ENCODE data around the gene SRPK3. TPM values are rescaled to one million over a fixed set of nuclear protein-coding genes. Genes with fewer than 3 reads are reported as not detected.
A peak's percentile ranks its signal among the peaks of the same experiment; 100 is the strongest.
"Not testable (repeated sequence)": the region's sequence is repeated elsewhere in the genome, so short reads cannot be mapped to it uniquely, and the experiment has no call there.

SRPK3 gene
- total RNA-seq, 1 experiment from 2014 or later: 1.1 TPM

DNA sequence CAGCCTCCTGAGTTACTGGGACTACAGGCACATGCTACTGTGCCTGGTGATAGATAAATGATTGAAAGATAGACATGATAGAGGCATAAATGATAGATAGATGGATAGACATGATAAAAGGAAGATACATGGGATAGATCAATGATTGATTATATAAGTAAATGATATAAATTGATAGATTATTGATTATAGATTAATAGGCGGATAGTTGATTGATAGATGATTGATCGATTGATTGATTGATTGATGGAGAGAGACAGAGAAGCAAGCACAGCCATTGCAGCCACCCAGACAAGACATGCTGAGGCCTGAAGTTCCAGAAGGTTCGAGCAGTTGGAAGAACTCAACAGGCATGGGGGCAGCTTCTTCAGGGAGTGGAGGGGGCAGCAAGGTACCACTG, 34.5 kb upstream of the SRPK3 start:
- DNase-seq (ENCODE audit: low spot score): no peak

DNA sequence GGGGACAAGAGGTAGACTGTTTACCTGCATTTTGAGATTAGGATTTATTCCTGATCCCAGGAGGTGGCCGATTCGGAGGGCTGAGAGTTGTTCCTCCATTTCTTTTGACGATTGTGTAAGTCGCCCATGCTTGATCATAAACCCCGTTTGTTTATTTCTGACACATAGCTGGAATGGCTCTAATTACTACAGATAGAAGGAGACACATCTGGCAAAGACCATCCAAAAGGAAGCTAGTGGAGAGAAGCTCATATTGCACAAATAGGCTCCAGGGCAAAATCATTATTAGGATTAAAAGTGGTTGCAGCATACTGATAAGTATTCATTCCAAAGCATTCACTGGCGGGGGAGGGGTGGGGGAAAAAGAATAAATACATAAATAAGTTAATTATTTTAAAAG, 33.9 kb upstream of the SRPK3 start:
- DNase-seq (ENCODE audit: low spot score): not testable (repeated sequence)

DNA sequence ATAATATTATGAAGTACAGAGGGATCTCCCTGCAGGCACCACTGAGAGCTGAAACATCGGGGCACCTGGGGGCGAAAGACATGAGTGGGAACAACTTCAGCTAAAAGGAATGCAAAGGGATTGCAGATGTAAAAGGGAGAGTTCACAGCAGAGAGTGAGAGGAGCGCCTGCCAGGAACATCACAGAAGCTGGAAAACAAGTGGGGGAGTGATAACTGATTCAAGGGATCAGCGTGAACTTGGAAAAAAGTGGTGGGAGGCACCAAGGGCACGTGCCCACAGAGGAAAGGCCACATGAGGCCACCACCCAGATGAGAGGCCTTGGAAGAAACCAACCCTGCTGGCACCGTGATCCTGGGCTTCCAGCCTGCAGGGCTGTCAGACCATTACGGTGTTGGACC, 31.8 kb upstream of the SRPK3 start:
- not testable (repeated sequence) for DNase-seq (ENCODE audit: low spot score)

DNA sequence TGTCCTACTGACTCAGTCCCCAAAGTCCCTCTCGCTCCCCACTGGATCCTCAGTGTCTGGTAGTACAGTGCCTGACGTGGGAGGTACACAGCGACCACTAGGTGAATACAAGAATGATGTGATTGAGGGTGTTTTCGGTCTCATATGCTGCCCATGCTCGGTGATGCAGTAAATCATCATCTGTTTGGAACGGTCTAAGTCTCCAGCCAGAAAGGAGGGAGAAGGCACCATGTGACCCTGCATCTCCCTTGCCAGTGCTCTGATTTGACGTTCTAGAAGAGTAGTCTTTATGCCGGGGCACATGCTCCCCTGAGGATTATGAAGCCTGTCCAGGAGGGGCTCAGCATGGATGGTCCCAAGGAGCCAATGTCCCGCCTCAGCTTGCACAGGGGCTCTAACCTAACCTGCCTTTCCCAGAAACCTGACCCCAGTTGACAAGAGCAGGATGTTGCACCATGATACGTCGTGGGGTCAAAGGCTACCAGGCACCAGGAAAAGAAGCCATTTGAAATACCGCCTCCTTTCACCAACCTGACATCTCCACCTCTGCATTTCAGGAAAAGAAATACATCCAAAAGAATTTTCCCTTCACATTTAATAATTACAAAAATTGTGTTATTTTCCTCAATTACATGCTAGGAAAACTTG, 30.6 kb upstream of the SRPK3 start:
- DNase-seq (ENCODE audit: low spot score): no peak

DNA sequence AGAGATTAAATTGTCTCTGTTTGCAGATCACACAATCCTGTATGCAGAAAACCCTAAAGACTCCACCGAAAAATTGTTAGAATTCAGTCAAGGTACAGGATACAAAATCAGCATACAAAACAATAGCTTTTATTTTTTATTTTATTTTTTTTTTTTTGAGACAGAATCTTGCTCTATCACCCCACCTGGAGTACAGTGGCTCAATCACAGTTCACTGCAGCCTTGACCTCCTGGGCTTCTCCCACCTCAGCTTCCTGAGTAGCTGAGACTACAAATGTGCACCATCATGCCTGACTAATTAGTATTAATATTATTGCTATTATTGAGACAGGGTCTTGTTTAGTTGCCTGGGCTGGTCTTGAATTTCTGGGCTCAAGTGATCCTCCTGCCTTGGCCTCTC, 25.7 kb upstream of the SRPK3 start:
- peak; percentile 14 for DNase-seq (ENCODE audit: low spot score)

DNA sequence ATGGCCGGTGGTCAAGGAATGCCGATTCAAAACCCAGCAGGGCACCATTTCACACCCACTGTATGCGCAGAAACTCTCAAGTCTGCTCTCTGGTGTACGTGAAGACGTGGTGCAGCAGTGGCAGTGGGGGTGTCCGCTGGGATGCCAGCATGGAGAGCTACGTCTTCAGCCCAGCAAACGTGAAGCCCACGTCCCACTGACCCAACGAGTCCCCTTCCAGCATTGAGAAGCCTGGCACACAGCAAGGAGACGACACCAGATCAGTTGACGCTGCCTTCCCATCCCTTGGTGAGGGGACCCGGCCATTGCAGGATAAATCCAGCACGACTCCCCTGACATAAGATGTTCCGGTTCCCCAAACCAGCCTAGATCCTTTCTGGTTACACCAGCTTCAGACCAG, 19.0 kb upstream of the SRPK3 start:
- DNase-seq (ENCODE audit: low spot score): no peak

DNA sequence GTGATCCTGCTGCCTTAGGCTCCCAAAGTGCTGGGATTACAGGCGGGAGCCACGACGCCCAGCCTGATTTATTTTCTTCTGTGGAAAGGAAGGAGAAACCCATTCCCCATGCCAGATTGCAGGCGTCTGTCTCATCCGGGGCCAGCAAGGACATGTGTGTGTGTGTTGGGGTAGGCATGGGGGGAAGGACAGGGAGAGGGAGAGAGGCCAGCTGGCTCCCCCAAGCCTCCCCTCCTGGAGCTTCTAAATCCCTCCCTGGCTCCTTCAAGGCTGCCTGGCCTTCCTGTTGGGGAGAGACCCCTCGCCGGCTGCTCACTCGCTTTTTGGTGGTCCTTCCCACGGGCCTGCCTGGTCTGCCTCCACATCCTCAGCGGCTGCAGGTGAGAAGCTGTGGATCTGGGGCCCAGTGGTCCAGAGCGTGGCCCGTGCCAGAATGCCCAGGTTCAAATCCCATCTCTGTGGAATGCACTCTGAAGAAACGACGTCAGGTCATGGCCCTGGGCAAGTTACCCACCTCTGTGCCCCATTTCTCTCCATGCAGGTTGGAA, 18.1 kb upstream of the SRPK3 start:
- DNase-seq (ENCODE audit: low spot score): no peak

DNA sequence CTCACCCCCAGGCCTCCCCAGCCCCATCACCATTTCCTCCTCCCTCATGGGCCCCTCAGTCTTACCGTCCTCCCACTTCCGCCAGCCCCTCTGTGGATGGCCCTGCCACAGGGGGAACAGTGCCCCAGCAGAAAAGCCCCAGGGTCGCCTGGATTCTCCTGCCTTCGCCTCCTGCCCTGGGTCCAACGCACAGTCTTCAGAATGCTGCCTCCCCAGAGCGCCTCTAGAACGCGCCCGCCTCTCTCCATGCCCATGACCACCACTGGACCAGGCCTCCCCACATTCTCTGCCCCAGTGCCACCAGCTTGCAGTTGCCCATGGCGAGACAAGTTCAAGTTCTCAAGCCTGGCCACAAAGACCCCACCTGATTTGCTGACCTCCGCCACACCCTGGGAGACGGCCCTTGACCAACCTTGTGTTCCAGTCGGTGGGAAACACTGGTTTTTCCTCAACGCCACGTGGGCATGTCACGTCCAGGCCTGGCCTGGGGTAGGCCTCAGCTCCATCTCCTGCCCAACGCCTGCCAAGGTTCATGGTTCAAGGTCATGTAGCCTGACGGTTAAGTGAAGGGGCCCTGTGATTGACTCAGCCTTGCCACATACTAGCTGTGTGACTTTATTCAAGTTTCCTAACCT, 17.4 kb upstream of the SRPK3 start:
- no peak for DNase-seq (ENCODE audit: low spot score)

DNA sequence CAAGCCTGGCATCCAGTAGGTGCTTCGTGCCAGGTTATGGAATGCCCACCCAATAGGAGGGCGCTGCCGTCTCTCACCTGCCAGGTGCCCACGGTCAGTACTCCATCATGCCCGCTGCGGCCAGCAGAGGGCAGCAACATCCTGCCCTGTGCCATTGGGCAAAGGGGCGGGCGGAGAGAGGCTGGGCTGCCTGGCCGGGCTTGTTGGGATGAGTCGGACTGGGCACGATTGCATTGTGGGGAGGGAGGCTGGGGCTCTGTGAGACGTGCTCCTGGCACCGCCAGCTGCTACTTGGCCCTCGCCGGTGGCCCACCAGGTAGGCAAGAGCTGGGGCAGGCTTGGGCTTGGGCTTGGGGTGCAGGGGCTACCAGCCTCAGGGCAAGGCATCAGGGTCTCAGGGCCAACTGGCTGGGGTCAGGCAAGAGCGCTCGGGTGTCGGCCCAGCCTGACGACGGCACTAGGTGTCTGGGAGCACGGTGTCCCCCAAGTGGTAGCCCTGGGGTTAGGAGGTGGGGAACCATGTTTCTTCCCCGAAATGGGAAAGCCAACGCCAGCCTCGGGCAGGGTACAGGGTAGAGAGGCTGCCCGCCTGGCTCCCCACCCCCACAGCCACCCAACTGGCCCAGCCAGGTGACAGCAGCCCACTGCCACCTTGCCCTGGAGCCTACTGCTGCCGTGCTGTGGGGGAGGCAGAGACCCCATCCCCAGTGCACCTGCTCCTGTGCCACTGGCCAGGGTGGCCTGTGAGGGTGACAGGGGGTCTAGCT, 16.7 kb upstream of the SRPK3 start, which contains the start of gene PLXNB3:
Gene PLXNB3, plus strand, starts transcription at position 261 of the 767 bp plus-strand sequence. CDS start 1,287 bp downstream, outside the sequence.
- peak; percentile 96 for DNase-seq (ENCODE audit: low spot score)

DNA sequence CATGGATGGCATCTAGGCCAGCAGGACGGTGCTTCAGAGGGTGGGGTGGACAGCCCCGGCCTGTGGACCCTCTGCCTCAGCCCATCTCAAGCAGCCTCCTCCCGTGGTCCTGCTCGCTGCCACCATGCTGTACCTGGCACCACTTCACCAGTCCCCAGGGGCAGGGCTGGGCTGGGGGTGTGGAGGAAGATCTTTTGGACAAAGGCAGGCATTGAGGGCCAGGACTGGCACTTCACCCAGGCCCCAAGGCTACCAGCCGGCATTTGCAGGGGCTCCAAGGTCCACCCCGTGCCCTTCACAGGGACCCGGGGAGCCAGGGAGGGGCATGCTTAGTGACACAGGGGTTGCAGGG, 16.1 kb upstream of the SRPK3 start:
- DNase-seq (ENCODE audit: low spot score): no peak

DNA sequence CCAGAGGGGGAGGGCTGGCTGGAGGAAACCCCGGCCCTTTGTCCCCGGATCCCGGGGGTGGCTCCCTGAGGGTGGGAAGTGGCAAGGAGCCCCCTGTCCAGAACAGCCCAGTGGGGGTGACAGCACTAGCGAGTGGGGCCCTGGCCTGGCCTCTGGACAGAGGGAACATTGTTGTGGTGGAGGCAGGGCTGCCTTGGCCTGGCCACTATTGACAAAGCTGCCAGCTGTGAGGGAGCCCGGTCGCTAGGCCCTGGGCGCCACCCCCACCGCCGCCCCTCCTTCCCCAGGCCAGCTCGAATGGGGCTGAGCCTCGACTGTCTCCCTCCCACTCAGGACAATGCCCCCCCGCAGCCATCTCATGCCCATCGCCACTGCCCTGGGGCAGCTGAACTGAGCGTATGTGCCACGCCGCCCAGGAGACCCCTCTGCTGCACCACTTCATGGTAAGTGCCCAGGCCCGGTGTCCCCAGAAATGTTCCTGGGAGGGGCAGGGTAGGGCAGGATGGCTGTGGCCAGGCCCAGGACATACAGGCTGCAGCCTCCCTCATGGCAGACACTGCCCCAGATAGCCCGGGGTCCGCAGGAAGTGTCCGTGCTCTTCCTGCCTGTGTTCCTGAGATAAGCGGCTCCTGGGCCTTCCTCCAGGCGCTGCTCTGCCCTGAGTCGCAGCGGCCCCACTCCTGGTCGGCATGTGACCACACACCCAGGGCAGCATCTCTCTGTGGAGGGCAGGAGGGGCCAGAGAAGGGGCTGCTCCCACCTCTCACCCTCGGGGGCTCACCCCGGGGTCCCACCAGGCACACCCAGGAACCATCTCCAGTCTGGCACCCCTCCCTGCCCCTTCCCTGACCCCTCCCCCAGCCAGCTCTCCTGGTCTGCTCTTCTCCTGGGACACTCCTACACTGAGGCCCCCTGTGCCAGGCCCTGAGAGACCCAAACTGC, 15.4 kb upstream of the SRPK3 start:
- peak; percentile 44 for DNase-seq (ENCODE audit: low spot score)

DNA sequence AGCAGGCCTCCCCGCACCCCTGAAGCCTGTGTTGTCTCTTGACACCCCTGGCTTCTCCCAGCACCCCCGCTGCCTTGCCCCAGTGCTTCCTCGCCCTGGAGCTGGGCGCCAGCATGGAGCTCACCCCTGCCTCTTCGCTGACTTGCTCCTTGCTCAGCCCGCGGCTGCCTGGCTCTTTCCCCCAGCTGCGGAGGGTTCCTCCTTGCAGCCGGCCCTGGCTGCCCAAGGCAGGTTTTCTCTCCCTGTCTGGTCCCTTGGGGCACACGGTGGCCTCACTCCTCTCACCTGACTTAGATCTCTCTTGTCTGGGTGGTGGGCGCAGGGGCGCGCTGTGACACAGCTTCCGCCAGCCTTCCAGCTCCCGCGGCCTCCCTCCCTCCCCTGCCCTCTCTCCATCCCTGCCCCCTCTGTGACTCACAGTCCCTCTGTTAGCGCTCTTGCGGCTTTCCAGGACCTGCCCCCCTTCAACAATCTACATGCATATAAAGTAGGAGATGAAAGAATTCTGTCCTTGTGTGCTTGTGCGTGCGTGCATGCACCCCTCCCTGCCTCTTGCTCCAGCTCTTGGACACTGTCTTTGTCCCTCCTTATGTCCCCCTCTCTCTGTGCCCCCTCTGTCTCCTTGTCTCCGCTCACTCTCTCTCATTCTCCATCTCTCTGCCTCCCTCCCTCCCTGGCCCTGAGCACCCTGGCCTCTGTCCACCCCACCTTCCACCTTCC, 14.6 kb upstream of the SRPK3 start:
- DNase-seq (ENCODE audit: low spot score): peak; percentile 58

DNA sequence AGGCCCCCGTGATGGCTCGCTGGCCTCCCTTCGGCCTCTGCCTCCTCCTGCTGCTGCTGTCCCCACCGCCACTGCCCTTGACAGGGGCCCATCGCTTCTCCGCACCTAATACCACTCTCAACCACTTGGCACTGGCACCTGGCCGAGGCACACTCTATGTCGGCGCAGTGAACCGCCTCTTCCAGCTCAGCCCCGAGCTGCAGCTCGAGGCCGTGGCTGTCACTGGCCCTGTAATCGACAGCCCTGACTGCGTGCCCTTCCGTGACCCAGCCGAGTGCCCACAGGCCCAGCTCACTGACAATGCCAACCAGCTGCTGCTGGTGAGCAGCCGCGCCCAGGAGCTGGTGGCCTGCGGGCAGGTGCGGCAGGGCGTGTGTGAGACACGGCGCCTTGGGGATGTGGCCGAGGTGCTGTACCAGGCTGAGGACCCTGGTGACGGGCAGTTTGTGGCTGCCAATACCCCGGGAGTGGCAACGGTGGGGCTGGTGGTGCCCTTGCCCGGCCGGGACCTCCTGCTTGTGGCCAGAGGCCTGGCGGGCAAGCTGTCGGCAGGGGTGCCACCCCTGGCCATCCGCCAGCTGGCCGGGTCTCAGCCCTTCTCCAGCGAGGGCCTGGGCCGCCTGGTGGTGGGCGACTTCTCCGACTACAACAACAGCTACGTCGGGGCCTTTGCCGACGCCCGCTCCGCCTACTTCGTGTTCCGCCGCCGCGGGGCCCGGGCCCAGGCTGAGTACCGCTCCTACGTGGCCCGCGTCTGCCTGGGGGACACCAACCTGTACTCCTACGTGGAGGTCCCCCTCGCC, 13.8 kb upstream of the SRPK3 start:
- DNase-seq (ENCODE audit: low spot score): no peak

DNA sequence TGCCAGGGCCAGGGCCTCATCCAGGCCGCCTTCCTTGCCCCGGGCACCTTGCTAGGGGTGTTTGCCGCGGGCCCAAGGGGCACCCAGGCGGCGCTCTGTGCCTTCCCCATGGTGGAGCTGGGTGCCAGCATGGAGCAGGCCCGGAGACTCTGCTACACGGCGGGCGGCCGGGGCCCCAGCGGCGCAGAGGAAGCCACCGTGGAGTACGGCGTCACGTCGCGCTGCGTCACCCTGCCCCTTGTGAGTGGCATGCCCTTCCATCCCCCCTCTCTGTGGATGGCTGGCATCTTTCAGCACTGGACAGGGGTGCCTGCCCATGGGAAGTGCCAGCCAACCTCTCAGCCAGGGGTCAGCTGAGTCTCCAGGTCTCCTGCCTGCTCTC, 13.2 kb upstream of the SRPK3 start:
- no peak for DNase-seq (ENCODE audit: low spot score)

DNA sequence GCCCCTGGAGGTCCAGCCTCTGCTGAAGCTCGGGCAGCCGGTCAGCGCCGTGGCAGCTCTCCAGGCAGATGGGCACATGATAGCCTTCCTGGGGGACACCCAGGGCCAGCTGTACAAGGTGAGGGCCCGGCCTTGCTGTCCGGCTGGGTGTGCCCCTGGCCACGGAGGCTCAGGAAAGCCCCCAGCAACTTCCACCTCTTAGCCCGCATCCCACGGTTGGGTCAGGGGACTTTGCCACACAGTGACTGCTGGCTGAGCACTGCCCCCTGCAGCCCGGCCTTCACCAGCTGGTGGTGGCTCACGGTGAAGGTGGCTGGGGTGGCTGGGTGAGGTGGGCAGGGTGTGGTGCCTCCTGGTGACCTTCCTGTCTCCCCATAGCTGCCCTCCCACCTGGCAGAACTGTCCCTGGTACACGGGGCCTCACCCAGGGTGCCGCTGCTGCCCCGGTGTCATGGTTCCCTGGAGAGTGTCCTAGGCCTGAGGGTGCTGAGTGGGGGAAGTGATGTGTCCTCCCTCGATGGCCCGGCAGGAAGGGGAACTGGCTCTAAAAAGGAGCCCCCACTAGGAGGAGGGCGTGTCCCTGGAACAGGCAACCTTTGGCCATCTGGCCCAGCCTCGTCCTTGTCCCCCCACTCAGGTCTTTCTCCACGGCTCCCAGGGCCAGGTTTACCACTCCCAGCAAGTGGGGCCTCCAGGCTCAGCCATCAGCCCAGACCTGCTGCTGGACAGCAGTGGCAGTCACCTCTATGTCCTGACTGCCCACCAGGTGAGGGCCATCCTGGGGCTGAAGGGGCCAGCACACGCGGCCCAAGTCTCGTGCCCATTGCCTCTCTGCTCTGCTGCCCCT, 12.3 kb upstream of the SRPK3 start:
- no peak for DNase-seq (ENCODE audit: low spot score)

DNA sequence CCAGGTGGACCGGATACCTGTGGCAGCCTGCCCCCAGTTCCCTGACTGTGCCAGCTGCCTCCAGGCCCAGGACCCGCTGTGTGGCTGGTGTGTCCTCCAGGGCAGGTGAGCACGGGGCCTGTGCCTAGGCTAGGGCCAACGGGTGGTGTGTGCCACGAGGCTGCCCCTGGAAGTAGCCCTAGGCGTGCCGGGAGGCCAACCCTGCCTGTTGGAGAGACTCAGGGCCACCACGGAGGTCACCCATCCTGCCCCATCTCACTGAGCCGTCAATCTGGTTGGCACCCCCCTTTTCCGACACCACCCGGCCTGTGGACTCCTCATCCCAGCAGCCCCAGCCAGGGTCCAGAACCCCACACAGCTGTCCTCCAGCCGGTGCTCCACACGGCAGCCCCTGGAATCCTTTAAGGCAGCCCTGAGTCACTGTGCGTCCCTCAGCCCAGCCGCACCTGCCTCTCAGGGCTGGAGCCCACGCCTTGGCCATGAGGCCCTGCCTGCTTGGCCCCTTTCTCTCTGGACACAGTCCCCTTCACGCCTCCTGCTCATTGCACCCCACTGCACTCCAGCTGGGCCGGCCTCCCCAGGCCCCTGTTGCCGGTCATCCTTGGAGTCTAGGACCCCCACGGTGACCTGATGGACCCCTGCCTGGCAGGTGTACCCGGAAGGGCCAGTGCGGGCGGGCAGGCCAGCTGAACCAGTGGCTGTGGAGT, 11.5 kb upstream of the SRPK3 start:
- no peak for DNase-seq (ENCODE audit: low spot score)

DNA sequence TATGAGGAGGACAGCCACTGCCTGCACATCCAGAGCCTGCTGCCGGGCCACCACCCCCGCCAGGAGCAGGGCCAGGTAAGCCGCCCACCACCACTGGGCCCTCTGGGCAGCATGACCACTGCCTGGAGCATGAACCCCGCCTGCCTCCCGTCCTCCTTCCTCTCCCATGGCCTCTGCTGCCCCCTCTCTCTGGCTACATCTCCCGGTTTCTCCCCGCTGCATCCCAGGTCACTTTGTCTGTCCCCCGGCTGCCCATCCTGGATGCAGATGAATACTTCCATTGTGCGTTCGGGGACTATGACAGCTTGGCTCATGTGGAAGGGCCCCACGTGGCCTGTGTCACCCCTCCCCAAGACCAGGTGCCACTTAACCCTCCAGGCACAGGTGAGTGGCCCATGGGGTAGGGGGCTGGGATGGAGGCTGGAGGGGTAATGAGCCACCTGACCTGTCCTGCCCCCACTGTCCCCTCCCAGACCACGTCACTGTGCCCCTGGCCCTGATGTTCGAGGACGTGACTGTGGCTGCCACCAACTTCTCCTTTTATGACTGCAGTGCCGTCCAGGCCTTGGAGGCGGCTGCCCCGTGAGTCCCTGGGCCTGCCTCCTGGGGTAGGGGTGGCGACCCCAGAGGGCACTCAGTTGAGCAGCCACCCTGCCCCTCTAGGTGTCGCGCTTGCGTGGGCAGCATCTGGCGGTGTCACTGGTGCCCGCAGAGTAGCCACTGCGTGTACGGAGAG, 10.8 kb upstream of the SRPK3 start:
- DNase-seq (ENCODE audit: low spot score): no peak

Measured in HT-29 (cell line).